Gastroesophageal sphincter (tissue), 3 donors: Measurements from ENCODE around the gene NOS1.

Experiments used
- POLR2A ChIP-seq, 2 donors: fragments of 450-650 bp; IDR thresholded peaks; one replicate each; pipeline ENCODE4 v1.6.1; 2017; ENCODE audit warnings: antibody characterized with exemption in 2 of 2, mild to moderate bottlenecking in 2 of 2, moderate library complexity in 1 of 2
- POLR2AphosphoS5 ChIP-seq: sonication (generic); formaldehyde crosslinking; IDR thresholded peaks from one replicate; pipeline ENCODE4 v1.6.1; 2017; ENCODE audit warnings: antibody characterized with exemption
- TF ChIP-seq, protein P1 (sequence below), 4 experiments: fragments of 200-600 bp in 2 of 4; fragments of 450-650 bp in 2 of 4; sonication (generic) in 1 of 4; IDR thresholded peaks; one replicate each; pipeline ENCODE4 v1.5.1; 2017 to 2019; ENCODE audit warnings: antibody characterized with exemption in 4 of 4, mild to moderate bottlenecking in 2 of 4, moderate library complexity in 2 of 4

DNA sequence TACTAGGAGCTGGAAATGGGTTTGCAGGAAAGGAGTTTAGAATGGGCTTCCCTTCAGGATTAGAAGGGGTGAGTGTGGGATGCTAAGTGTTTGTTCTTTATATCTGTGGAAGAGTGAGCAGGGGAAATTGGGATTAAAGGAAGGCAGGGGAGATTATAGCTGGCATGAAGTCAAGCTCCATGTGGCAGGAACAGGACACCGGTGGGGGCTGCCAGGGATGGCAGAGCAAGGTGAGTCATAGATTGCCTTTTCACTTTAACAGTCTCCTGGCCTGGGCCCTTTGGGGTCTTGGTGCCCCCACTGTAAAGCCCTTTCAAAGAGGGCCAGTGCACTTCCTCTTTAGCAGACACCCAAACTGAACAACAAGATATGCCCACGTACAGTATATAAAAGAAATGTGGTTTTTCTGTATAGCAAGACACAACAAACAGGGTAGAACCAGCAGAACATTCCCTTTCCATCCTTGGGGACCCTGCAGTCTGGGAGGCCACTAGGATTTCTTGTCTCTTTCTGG is 148.1 kb downstream of the NOS1 start:
- TF ChIP-seq POLR2AphosphoS5 (no peak), POLR2A (IDR thresholded peaks at IDR 0.05) (no peak)
- TF ChIP-seq, protein P1, sequence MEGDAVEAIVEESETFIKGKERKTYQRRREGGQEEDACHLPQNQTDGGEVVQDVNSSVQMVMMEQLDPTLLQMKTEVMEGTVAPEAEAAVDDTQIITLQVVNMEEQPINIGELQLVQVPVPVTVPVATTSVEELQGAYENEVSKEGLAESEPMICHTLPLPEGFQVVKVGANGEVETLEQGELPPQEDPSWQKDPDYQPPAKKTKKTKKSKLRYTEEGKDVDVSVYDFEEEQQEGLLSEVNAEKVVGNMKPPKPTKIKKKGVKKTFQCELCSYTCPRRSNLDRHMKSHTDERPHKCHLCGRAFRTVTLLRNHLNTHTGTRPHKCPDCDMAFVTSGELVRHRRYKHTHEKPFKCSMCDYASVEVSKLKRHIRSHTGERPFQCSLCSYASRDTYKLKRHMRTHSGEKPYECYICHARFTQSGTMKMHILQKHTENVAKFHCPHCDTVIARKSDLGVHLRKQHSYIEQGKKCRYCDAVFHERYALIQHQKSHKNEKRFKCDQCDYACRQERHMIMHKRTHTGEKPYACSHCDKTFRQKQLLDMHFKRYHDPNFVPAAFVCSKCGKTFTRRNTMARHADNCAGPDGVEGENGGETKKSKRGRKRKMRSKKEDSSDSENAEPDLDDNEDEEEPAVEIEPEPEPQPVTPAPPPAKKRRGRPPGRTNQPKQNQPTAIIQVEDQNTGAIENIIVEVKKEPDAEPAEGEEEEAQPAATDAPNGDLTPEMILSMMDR (IDR thresholded peaks at IDR 0.05): no peak
